ENCODE results near the gene SUMF1.

GRCh38 chr3:4478261-4478660 is 11.2 kb upstream of the SUMF1 start:
- no peak for TF ChIP-seq CTCF (IDR thresholded peaks at IDR 0.05)
- no peak for TF ChIP-seq POLR2A (IDR thresholded peaks at IDR 0.05)
